NB4 (cell line): ENCODE measurements around the gene UNC5CL.

Source experiments
- CTCF ChIP-seq: IDR thresholded peaks from one replicate; pipeline ENCODE4 v1.5.1; 2012; ENCODE audit warnings: low read depth, low read length
- MAX ChIP-seq: IDR thresholded peaks from 2 replicates; pipeline ENCODE4 v1.6.1; 2011; ENCODE audit warnings: low read depth, low read length
- POLR2A ChIP-seq: IDR thresholded peaks from 2 replicates; pipeline ENCODE4 v1.6.1; 2011; ENCODE audit warnings: mild to moderate bottlenecking; ENCODE audit not compliant: insufficient read length; ENCODE audit errors: extremely low read depth

- TF ChIP-seq CTCF (no peak), POLR2A (no peak), MAX (no peak)
These were observed 3.4 kb upstream of the UNC5CL start, which contains the start of gene TSPO2 for GRCh38 chr6:41042226-41043055.
